ENCODE results near the gene FUT3.

Gene FUT3

DNA sequence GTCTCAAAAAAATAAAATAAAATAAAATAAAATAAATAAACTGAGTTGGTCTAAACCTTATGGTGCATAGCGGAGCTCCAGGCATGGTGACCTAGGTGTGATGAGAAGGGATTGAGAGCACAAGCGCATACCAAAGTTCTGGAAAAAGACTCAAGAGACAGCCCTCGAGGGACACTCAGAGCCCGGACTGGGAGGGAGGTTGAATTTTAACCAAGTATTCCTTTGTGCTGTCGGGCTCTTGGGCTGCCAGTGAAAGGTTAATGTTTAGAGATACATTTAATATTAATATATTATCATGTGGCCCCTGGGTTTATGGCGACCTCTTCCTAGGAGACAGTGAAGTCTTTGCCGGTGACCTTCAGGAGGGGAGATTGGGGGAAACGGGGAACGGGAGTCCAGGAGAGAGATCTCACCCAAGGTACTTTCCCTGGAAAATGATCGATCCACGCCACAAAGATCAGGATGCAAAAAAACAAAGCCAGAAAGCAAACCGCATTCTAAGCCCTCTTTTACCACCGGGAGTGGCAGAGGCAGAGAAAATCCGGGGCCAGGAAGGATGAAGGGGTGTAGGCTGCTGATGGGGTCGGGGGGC, 13.4 kb downstream of the FUT3 start:
- no peak for TF ChIP-seq FOXP2 (optimal IDR thresholded peaks at IDR 0.05; ENCODE audit: borderline replicate concordance, extremely low read depth, extremely low read length, insufficient read depth)
- TF ChIP-seq, protein P1, sequence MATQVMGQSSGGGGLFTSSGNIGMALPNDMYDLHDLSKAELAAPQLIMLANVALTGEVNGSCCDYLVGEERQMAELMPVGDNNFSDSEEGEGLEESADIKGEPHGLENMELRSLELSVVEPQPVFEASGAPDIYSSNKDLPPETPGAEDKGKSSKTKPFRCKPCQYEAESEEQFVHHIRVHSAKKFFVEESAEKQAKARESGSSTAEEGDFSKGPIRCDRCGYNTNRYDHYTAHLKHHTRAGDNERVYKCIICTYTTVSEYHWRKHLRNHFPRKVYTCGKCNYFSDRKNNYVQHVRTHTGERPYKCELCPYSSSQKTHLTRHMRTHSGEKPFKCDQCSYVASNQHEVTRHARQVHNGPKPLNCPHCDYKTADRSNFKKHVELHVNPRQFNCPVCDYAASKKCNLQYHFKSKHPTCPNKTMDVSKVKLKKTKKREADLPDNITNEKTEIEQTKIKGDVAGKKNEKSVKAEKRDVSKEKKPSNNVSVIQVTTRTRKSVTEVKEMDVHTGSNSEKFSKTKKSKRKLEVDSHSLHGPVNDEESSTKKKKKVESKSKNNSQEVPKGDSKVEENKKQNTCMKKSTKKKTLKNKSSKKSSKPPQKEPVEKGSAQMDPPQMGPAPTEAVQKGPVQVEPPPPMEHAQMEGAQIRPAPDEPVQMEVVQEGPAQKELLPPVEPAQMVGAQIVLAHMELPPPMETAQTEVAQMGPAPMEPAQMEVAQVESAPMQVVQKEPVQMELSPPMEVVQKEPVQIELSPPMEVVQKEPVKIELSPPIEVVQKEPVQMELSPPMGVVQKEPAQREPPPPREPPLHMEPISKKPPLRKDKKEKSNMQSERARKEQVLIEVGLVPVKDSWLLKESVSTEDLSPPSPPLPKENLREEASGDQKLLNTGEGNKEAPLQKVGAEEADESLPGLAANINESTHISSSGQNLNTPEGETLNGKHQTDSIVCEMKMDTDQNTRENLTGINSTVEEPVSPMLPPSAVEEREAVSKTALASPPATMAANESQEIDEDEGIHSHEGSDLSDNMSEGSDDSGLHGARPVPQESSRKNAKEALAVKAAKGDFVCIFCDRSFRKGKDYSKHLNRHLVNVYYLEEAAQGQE (IDR thresholded peaks at IDR 0.05; ENCODE audit: insufficient read depth in 1 of 2, low read depth in 2 of 2, low read length in 2 of 2), result no peak
- TF ChIP-seq POLR2AphosphoS5 (IDR thresholded peaks at IDR 0.05; ENCODE audit: low read depth, low read length), result no peak
- TF ChIP-seq SIN3A (IDR thresholded peaks at IDR 0.05; ENCODE audit: borderline replicate concordance, insufficient read depth, low read length), result no peak
- no peak for TF ChIP-seq TAF1 (IDR thresholded peaks at IDR 0.05; ENCODE audit: borderline replicate concordance, insufficient read depth, low read length)

DNA sequence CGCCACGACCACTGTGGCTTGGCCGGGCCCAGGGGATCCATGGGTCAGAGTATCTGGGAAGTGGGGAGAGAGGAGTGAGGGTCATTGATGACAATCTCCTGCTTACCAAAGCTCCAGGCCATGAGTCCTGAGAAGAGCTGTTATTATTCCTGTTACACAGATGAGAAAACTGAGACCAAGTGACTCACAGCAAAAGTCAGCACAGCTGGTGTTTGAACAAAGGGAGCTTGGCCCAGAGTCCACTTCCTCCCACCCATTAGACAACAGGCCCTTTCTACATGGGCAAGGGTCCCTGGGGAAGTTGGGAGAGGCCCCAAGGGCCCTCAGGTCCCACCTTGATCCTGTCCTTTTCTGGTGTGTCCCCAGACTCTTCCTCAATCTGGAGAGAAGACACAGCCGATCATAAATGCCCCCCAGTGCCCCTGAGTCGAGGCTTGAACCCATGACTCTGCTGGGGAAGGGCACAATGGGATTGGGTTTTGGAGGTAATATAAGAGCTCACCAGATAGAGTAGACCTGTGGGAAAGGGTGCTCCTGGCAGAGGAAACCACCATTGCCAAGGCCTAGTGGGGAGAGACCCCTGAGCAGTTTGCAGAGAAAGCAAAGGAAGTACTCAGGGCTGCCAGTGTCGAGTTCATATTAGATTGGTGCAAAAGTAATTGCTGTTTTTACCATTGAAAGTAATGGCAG, 18.6 kb downstream of the FUT3 start:
- TF ChIP-seq TAF1 (IDR thresholded peaks at IDR 0.05; ENCODE audit: borderline replicate concordance, insufficient read depth, low read length), result no peak
- TF ChIP-seq SIN3A (IDR thresholded peaks at IDR 0.05; ENCODE audit: borderline replicate concordance, insufficient read depth, low read length), result no peak
- TF ChIP-seq, protein P1 (IDR thresholded peaks at IDR 0.05; ENCODE audit: insufficient read depth in 1 of 2, low read depth in 2 of 2, low read length in 2 of 2), result no peak
- no peak for TF ChIP-seq POLR2AphosphoS5 (IDR thresholded peaks at IDR 0.05; ENCODE audit: low read depth, low read length)
- no peak for TF ChIP-seq FOXP2 (optimal IDR thresholded peaks at IDR 0.05; ENCODE audit: borderline replicate concordance, extremely low read depth, extremely low read length, insufficient read depth)

GRCh38 chr19:5832061-5832460, 19.2 kb downstream of the FUT3 start:
- TF ChIP-seq FOXP2 (optimal IDR thresholded peaks at IDR 0.05; ENCODE audit: borderline replicate concordance, extremely low read depth, extremely low read length, insufficient read depth) (no peak), TAF1 (IDR thresholded peaks at IDR 0.05; ENCODE audit: borderline replicate concordance, insufficient read depth, low read length) (no peak), POLR2AphosphoS5 (IDR thresholded peaks at IDR 0.05; ENCODE audit: low read depth, low read length) (no peak), SIN3A (IDR thresholded peaks at IDR 0.05; ENCODE audit: borderline replicate concordance, insufficient read depth, low read length) (no peak)
- TF ChIP-seq, protein P1 (IDR thresholded peaks at IDR 0.05; ENCODE audit: insufficient read depth in 1 of 2, low read depth in 2 of 2, low read length in 2 of 2), result no peak

GRCh38 chr19:5831159-5831558, 20.1 kb downstream of the FUT3 start:
- TF ChIP-seq FOXP2 (optimal IDR thresholded peaks at IDR 0.05; ENCODE audit: borderline replicate concordance, extremely low read depth, extremely low read length, insufficient read depth) (no peak), SIN3A (IDR thresholded peaks at IDR 0.05; ENCODE audit: borderline replicate concordance, insufficient read depth, low read length) (no peak), TAF1 (IDR thresholded peaks at IDR 0.05; ENCODE audit: borderline replicate concordance, insufficient read depth, low read length) (no peak), POLR2AphosphoS5 (IDR thresholded peaks at IDR 0.05; ENCODE audit: low read depth, low read length) (no peak)
- TF ChIP-seq, protein P1 (IDR thresholded peaks at IDR 0.05; ENCODE audit: insufficient read depth in 1 of 2, low read depth in 2 of 2, low read length in 2 of 2), result no peak

Measured in PFSK-1 (cell line).